ENCODE data around the gene DPEP2NB.
"Not testable (repeated sequence)": the region's sequence is repeated elsewhere in the genome, so short reads cannot be mapped to it uniquely, and the experiment has no call there.

The DPEP2NB gene

DNA sequence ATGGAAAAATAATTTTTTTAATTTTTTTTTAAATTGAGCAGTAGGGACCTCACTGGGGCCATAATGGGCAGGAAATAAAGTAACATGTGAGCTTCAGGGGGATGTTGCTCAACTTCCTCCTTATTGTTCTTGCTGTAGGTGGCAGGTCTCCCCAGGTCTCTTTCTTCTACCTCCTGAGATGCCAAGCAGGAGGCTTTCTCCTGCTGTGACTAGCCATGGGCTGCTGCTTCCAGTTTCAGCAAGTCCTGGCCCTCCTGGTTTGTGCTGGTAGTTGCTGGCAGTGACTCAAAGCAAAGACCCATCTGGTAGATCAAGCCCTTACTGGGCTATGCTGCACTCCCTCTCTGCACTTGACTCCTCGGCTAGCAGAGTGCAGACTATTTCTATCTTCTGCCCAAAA is 2.3 kb downstream of the DPEP2NB start:
- no peak for DNase-seq (ENCODE audit: low read depth)

DNA sequence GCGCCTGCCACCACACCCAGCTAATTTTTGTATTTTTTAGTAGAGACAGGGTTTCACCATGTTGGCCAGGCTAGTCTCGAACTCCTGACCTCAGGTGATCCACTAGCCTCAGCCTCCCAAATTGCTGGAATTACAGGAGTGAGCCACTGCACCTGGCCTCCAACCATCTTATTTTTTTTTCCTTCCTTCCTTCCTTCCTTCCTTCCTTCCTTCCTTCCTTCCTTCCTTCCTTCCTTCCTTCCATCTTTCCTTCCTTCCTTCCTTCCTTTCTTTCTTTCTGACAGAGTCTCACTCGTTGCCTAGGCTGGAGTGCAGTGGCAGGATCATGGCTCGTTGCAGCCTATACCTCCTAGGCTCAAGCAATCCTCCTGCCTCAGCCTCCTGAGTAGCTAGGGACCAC is 5.8 kb downstream of the DPEP2NB start:
- not testable (repeated sequence) for DNase-seq (ENCODE audit: low read depth)

DNA sequence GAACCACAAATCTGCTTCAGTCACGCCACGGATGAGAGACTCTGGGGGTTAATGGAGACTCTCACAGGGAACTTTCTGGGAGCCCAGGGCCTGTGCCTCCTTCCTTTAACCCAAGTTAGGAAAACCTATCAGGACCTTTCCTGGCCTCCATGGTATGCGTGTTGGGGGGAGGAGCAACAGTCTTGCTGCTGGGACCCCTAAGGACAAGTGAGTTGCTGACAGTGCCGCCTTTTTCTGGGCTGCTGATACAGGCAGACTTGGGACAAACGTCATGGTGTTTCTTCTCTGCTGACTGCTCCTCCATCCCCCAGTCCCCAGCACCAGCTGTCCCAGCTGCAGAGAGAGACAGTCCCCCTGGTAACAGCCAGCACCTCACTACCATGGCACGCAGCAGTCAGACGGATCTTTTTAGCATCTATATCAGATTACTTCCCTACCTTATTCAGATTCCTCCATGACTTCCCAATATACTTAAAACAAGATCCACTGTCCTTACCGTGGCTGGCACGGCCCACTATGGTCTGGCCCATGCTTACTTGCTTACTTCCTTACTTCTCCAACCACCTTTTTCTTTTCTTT is 6.5 kb downstream of the DPEP2NB start:
- DNase-seq (ENCODE audit: low read depth) = no peak

DNA sequence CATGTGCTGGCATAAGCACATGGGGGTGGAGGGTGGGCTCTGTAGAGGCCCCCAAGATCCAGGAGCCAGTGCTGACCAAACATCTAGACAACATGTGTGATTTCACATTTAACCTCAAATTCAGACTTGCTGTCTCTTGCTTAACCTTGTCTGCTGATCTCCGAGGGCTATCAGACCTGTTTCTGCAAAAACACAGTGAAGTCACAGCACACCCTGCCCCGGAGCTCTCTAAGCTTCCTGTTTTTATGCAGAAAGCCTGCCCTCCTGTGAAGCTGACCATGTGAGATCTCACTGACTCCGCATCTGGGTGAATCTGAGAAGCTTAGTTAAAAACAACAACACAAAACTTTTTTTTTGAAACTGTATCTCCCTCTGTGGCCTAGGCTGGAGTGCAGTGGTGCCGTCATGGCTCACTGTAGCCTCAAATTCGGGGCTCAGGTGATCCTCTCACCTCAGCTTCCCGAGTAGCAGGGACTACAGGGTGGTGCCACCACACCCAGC is 9.9 kb downstream of the DPEP2NB start:
- DNase-seq (ENCODE audit: low read depth) = no peak

DNA sequence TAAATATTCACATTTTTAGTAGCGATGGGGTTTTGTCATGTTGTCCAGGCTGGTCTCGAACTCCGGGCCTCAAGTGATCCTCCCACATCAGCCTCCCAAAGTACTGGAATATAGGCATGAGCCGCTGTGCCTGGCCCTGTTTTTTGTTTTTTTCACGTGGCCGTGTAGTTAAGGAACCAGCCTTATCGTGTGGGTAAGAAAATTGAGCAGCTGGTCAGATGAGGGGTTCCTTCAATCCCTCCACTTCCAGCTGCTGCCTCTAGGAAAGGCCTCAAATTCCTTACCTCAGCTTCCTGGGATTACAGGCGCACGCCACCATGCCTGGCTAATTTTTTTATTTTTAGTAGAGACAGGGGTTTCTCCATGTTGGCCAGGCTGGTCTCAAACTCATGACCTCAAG is 10.5 kb downstream of the DPEP2NB start:
- DNase-seq (ENCODE audit: low read depth) = no peak

DNA sequence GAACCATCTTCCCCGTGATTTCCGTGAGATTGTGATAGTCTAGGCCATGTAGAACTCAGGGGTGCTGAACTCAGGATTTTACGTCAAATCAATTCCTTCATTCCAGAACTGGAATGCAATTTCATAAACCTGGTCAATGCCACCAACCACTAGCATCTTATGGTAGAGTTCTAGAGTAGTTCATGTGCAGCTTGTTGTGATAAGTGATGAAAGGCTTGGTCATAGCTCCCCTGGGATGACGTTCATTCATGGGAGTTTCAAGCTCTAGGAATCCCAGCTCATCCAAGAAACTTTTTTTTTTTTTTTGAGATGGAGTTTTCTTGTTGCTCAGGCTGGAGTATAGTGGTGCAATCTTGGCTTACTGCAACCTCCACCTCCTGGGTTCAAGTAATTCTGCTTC is 12.7 kb downstream of the DPEP2NB start:
- DNase-seq (ENCODE audit: low read depth) = no peak

DNA sequence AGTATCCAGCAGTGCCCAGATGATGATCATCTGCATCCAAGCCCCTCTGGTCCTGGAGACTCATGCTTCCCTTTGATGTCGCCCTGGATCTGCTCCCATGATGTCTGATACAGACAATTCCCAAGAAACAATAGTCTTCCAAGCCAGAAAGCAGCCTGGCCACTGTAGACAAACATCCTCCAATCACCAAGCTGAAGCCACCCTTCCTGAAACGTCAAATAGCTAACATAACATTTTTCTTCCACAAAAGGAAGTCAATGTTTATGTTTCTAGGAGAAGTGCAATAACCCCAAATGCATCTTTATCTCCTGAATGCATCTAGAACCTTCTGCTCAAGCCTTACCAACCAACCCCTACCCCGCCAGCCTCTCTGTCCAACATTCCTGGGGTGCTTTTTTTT is 15.3 kb downstream of the DPEP2NB start:
- no peak for DNase-seq (ENCODE audit: low read depth)

DNA sequence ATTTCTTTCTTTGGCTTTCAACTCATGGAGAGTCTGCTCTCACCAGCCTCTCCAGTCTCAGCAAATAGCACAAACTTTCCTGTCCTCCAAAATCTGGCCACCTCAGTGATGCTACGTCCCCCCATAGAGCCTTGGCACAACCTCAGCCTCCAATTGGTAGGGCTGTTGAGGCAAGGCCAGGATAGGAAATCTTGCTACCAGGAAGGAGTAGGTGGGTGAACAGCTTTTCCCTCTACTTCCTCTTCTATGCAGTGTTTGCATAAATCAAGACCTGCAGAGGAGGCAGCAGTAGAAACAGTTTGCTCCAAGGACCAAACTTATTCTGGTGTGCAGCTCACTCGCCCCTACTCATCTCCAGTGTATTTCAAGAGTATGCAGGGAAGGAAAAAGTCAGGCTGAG is 15.7 kb downstream of the DPEP2NB start:
- no peak for DNase-seq (ENCODE audit: low read depth)

- not testable (repeated sequence) for DNase-seq (ENCODE audit: low read depth)
Measured at GRCh38 chr16:67998779-67999688, 16.7 kb downstream of the DPEP2NB start, which contains the start of gene DPEP2. DPEP2 (minus strand) TSS chr16:67999484; CDS start chr16:67993212, 6,272 bp downstream.

GRCh38 chr16:67998231-67998778 is 17.4 kb downstream of the DPEP2NB start:
- DNase-seq (ENCODE audit: low read depth) = not testable (repeated sequence)

- DNase-seq (ENCODE audit: low read depth) = no peak
Measured at GRCh38 chr16:67996666-67997065, 19.0 kb downstream of the DPEP2NB start.

DNA sequence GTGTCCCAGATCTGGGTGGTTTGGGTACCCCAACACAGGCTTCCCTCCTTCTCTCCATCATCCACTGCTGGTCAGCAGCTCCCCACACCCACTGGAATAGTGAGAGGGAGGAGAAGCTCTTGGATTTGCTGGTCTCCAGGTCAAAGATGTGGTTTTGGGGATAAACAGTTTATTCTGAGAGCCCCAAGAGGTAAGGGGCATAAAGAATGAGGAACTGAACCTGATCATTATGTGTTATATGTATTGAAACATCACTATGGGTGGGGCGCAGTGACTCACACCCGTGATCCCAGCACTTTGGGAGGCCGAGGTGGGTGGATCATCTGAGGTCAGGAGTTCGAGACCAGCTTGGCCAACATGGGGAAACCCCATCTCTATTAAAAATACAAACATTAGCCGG is 20.3 kb downstream of the DPEP2NB start:
- DNase-seq (ENCODE audit: low read depth) = no peak

GRCh38 chr16:67994040-67994408 is 21.7 kb downstream of the DPEP2NB start:
- DNase-seq (ENCODE audit: low read depth) = not testable (repeated sequence)

GRCh38 chr16:67993207-67994039 is 22.3 kb downstream of the DPEP2NB start:
- no peak for DNase-seq (ENCODE audit: low read depth)

- no peak for DNase-seq (ENCODE audit: low read depth)
Measured at GRCh38 chr16:67992661-67993206, 23.0 kb downstream of the DPEP2NB start.

- no peak for DNase-seq (ENCODE audit: low read depth)
Measured at GRCh38 chr16:67990018-67990386, 25.7 kb downstream of the DPEP2NB start.

GRCh38 chr16:67989322-67990017 is 26.2 kb downstream of the DPEP2NB start:
- DNase-seq (ENCODE audit: low read depth) = no peak

GRCh38 chr16:67988675-67989074 is 27.0 kb downstream of the DPEP2NB start:
- DNase-seq (ENCODE audit: low read depth) = no peak

DNA sequence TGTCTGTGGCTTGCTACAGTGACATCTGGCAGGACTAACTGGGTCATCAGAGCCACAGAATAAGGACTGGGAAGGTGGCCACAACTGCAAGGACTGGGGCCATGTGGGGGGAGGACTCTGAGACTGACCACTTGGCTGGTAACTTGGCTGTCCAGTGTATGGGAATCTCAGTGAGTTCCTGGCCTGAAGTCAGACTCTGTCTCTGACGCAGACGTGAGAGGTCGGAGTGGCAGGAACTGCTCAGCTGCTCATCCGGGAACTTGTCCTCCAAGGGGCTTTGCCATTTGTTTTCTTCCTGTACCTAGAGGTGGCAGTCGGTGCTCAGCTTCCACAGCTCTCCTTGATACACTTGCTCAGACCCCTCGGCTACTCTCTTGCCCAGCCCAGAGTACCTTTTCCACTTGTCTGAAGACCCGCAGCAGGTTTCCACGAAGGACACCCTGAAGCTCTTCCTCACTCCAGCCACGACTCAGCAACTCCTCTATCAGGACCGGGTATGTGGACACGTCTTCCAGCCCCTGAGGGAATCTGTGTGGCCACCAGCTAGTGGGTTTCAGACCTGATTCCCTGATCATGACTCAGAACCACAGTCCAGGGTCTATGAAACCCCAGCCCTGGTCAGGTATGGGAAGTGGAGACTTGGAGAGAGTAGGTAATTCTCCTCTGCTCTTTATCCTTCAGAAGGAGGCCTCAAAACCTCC is 28.1 kb downstream of the DPEP2NB start:
- DNase-seq (ENCODE audit: low read depth) = no peak

DNA sequence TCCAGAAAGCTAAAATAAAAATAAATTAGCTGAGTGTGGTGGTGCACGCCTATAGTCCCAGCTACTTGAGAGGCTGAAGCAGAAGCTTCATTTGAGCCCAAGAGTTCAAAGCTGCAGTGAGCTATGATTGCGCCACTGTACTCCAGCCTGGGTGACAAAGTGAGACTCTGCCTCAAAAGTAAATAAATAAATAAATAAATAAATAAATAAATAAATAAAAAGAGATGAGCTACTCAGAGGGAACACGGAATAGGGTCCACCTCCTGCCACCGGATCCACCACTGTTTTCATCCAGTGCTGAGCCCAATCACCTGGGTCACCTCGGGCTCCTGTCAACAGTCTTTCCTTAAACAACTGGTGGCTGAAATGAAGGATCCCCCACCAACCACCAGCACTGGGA is 28.8 kb downstream of the DPEP2NB start:
- no peak for DNase-seq (ENCODE audit: low read depth)
